GM23338 (cell line): Measurements from ENCODE around the gene RASSF4. TPM values are rescaled to one million over a fixed set of nuclear protein-coding genes. Genes with fewer than 3 reads are reported as not detected.

Experiments
- ATAC-seq: fragments of 200-7000 bp; cut with Tn5 transposase; 3 replicates; pipeline ENCODE4 v1.9.1; 2020
- DNase-seq: peaks from one replicate; pipeline ENCODE4 v3.0.0-alpha.2; 2015; ENCODE audit warnings: low spot score
- H2AFZ ChIP-seq: fragments of 200-600 bp; sonication (generic); 2 replicates; pipeline ENCODE4 v1.8.0; 2016; ENCODE audit warnings: antibody characterized with exemption, mild to moderate bottlenecking, moderate library complexity
- H3F3A ChIP-seq: fragments of 200-600 bp; sonication (generic); replicated peaks from 2 replicates; pipeline ENCODE4 v1.8.0; 2017; ENCODE audit warnings: antibody characterized with exemption, mixed run types, low read depth
- H3K27ac ChIP-seq: fragments of 200-600 bp; sonication (generic); 2 replicates; pipeline ENCODE4 v1.6.1; 2016; ENCODE audit warnings: low read depth
- H3K27me3 ChIP-seq: fragments of 200-600 bp; sonication (generic); 2 replicates; pipeline ENCODE4 v1.8.0; 2016; ENCODE audit warnings: mild to moderate bottlenecking, mixed run types, moderate library complexity; ENCODE audit not compliant: insufficient read depth
- H3K36me3 ChIP-seq: fragments of 200-600 bp; sonication (generic); 2 replicates; pipeline ENCODE4 v1.8.0; 2016; ENCODE audit warnings: mild to moderate bottlenecking; ENCODE audit not compliant: insufficient read depth
- H3K4me1 ChIP-seq: fragments of 200-600 bp; sonication (generic); 2 replicates; pipeline ENCODE4 v1.8.0; 2016; ENCODE audit warnings: mild to moderate bottlenecking, moderate library complexity; ENCODE audit not compliant: insufficient read depth
- H3K4me2 ChIP-seq: fragments of 200-600 bp; sonication (generic); 2 replicates; pipeline ENCODE4 v1.7.1; 2017; ENCODE audit warnings: mixed run types
- H3K4me3 ChIP-seq: fragments of 200-600 bp; sonication (generic); 2 replicates; pipeline ENCODE4 v1.6.1; 2016; ENCODE audit warnings: mixed run types
- H3K79me2 ChIP-seq: fragments of 200-600 bp; sonication (generic); replicated peaks from 2 replicates; pipeline ENCODE4 v1.8.0; 2017; ENCODE audit warnings: mild to moderate bottlenecking; ENCODE audit not compliant: insufficient read depth
- H3K9me2 ChIP-seq: fragments of 200-600 bp; sonication (generic); 2 replicates; pipeline ENCODE4 v1.8.0; 2017; ENCODE audit not compliant: insufficient read depth
- H4K20me1 ChIP-seq: fragments of 200-600 bp; sonication (generic); replicated peaks from 2 replicates; pipeline ENCODE4 v1.8.0; 2017; ENCODE audit warnings: mild to moderate bottlenecking; ENCODE audit not compliant: insufficient read depth
- H3K27ac Mint-ChIP-seq: 2 replicates; pipeline ENCODE4 v1.8.0; 2020; ENCODE audit warnings: inconsistent platforms, mild to moderate bottlenecking, moderate library complexity, mixed read lengths
- H3K27me3 Mint-ChIP-seq: 3 replicates; pipeline ENCODE4 v1.8.0; 2022; ENCODE audit warnings: low read depth, mild to moderate bottlenecking, moderate library complexity, mixed read lengths, inconsistent platforms; ENCODE audit not compliant: insufficient read depth, poor library complexity
- H3K36me3 Mint-ChIP-seq: 3 replicates; pipeline ENCODE4 v1.8.0; 2021; ENCODE audit warnings: low read depth, mild to moderate bottlenecking, inconsistent platforms, moderate library complexity, mixed read lengths
- H3K4me1 Mint-ChIP-seq: 3 replicates; pipeline ENCODE4 v1.8.0; 2020; ENCODE audit warnings: mild to moderate bottlenecking, inconsistent platforms, mixed read lengths
- H3K4me3 Mint-ChIP-seq: 3 replicates; pipeline ENCODE4 v1.8.0; 2021; ENCODE audit warnings: moderate library complexity, mild to moderate bottlenecking, inconsistent platforms, mixed read lengths
- H3K9me3 Mint-ChIP-seq: 3 replicates; pipeline ENCODE4 v1.8.0; 2020; ENCODE audit warnings: moderate library complexity, mild to moderate bottlenecking, inconsistent platforms, mixed read lengths
- CREB1 ChIP-seq: fragments of 250-450 bp; sonication (Bioruptor Pico); IDR thresholded peaks from 2 replicates; pipeline ENCODE4 v1.5.0; 2020; ENCODE audit warnings: low read depth, mild to moderate bottlenecking, moderate library complexity
- CTCF ChIP-seq, 2 experiments: fragments of 200-600 bp in 1 of 2; sonication (generic) in 1 of 2; conservative IDR thresholded peaks; 2 replicates each; pipeline versions ENCODE4 v1.5.1 to v1.6.1; 2016 to 2017; ENCODE audit warnings: antibody characterized with exemption in 2 of 2, low read depth in 2 of 2, mild to moderate bottlenecking in 2 of 2, moderate library complexity in 1 of 2
- ETS1 ChIP-seq: IDR thresholded peaks from 2 replicates; pipeline ENCODE4 v1.6.1; 2016; ENCODE audit warnings: antibody characterized with exemption
- EZH2phosphoT487 ChIP-seq: fragments of 200-600 bp; sonication (generic); IDR thresholded peaks from one replicate; pipeline ENCODE4 v1.8.1; 2018; ENCODE audit warnings: antibody characterized with exemption; ENCODE audit not compliant: unreplicated experiment
- JUNB ChIP-seq: IDR thresholded peaks from one replicate; pipeline ENCODE4 v1.6.1; 2016; ENCODE audit warnings: antibody characterized with exemption; ENCODE audit not compliant: unreplicated experiment
- POLR2AphosphoS5 ChIP-seq: IDR thresholded peaks from 2 replicates; pipeline ENCODE4 v1.6.1; 2016; ENCODE audit warnings: antibody characterized with exemption, low read depth
- REST ChIP-seq: IDR thresholded peaks from one replicate; pipeline ENCODE4 v1.6.1; 2018; ENCODE audit warnings: antibody characterized with exemption; ENCODE audit not compliant: unreplicated experiment
- STAT1 ChIP-seq: IDR thresholded peaks from one replicate; pipeline ENCODE4 v1.6.1; 2016; ENCODE audit warnings: antibody characterized with exemption; ENCODE audit not compliant: unreplicated experiment
- ZNF331 ChIP-seq: fragments of 250-450 bp; sonication (Bioruptor Pico); IDR thresholded peaks from 2 replicates; pipeline ENCODE4 v1.5.0; 2020; ENCODE audit warnings: low read depth, mild to moderate bottlenecking, moderate library complexity
- polyA plus RNA-seq: library from polyadenylated mRNA; unstranded; fragments of >200 nt; fragmentation: Nextera tagmentation; extraction: Ambion mirVana; gene quantifications from 2 replicates; pipeline ENCODE4 v1.2.1, GENCODE V29; 2016
- total RNA-seq: library from RNA; depleted of rRNA; stranded (reverse); fragments of >200 nt; shearing (Covaris generic); gene quantifications from 2 replicates; pipeline ENCODE4 v1.2.3, GENCODE V29; 2014

The RASSF4 gene
- total and polyA plus RNA-seq, 2 experiments from 2014 or later: 12.4 to 13.6 TPM

- Mint-ChIP-seq H3K4me1 (peaks cover 31% of the 10 kb centered on the region), H3K36me3 (peaks cover 34% of the 10 kb centered on the region), H3K27me3 (peaks cover 12% of the 10 kb centered on the region), H3K9me3 (peaks cover 18% of the 10 kb centered on the region), H3K27ac (peak within 1 kb of the TSS; percentile 90), H3K4me3 (peak within 1 kb of the TSS; percentile 82)
- H3K9me2 ChIP-seq: no peaks in the 10 kb centered on the region
- H3F3A ChIP-seq: no peaks in the 10 kb centered on the region
- DNase-seq (peak; percentile 77), ATAC-seq (peak; percentile 90)
- H3K27ac ChIP-seq: peak within 1 kb of the TSS; percentile 56; the same call in 1 of the 2 replicates
- peaks cover 17% of the 10 kb centered on the region for H3K4me1 ChIP-seq
- no peaks in the 10 kb centered on the region for H3K27me3 ChIP-seq
- H3K4me2 ChIP-seq: peak within 1 kb of the TSS; percentile 93
- H3K4me3 ChIP-seq: peak within 1 kb of the TSS; percentile 83
- peak within 1 kb of the TSS; percentile 99 for H2AFZ ChIP-seq
- no peaks in the 10 kb centered on the region for H3K36me3 ChIP-seq
- peaks cover 4% of the 10 kb centered on the region for H4K20me1 ChIP-seq
- TF ChIP-seq STAT1 (no peak), CTCF (conservative IDR thresholded peaks at IDR 0.05; ENCODE audit: low read depth in 2 of 2) (no peak), CREB1 (CRISPR knock-in tag) (0 out of 2 replicates have a peak, but pooled peaks have one; percentile 28), JUNB (no peak), ZNF331 (CRISPR knock-in tag) (no peak), POLR2AphosphoS5 (peak; percentile 73), ETS1 (0 out of 2 replicates have a peak, but pooled peaks have one; percentile 15), EZH2phosphoT487 (no peak)
- peaks cover 37% of the 10 kb centered on the region for H3K79me2 ChIP-seq
These were observed 41.3 kb downstream of the RASSF4 start, which contains the start of gene ZNF22 for GRCh38 chr10:45000752-45001380. Gene ZNF22 (plus strand): TSS chr10:45000923. CDS start chr10:45003369, 2,446 bp downstream.

GRCh38 chr10:45001381-45002148, 42.0 kb downstream of the RASSF4 start:
- Mint-ChIP-seq H3K9me3 (peaks cover 18% of the 10 kb centered on the region), H3K36me3 (peaks cover 34% of the 10 kb centered on the region), H3K4me3 (peak overlapping the region; percentile 82), H3K27ac (no peak overlapping the region), H3K27me3 (peaks cover 12% of the 10 kb centered on the region), H3K4me1 (peaks cover 31% of the 10 kb centered on the region)
- H4K20me1 ChIP-seq: peaks cover 4% of the 10 kb centered on the region
- no peak overlapping the region for H3K27ac ChIP-seq
- peak overlapping the region; percentile 60; the same call in 1 of the 2 replicates for H2AFZ ChIP-seq
- TF ChIP-seq EZH2phosphoT487 (no peak), STAT1 (no peak), CTCF (conservative IDR thresholded peaks at IDR 0.05; ENCODE audit: low read depth in 2 of 2) (0 out of 4 replicates have a peak, but pooled peaks of 1 of the 2 experiments have one; percentile 12), REST (no peak), ZNF331 (CRISPR knock-in tag) (no peak)
- peak overlapping the region; percentile 93 for H3K4me2 ChIP-seq
- H3K9me2 ChIP-seq: no peaks in the 10 kb centered on the region
- ATAC-seq: peak; percentile 58
- peak overlapping the region; percentile 83 for H3K4me3 ChIP-seq
- H3F3A ChIP-seq: no peaks in the 10 kb centered on the region
- peaks cover 17% of the 10 kb centered on the region for H3K4me1 ChIP-seq
- peaks cover 37% of the 10 kb centered on the region for H3K79me2 ChIP-seq
- H3K27me3 ChIP-seq: no peaks in the 10 kb centered on the region
- peak; percentile 48 for DNase-seq
- no peaks in the 10 kb centered on the region for H3K36me3 ChIP-seq
